ENCODE measurements around the gene OTOS. TPM values are rescaled to one million over a fixed set of nuclear protein-coding genes. Genes with fewer than 3 reads are reported as not detected.

OTOS gene
- total and polyA plus RNA-seq, 2 of the 13 experiments (the other 11 are each of a cell fraction or from before 2014, with no cell fraction given): not detected

GRCh38 chr2:240162939-240163714 is 22.7 kb upstream of the OTOS start:
- DNase-seq (ENCODE audit: low spot score) (no peak), ATAC-seq (no peak), FAIRE-seq (no peak)
- Histone ChIP-seq H3K27me3 (ENCODE audit: control insufficient read depth in 1 of 2, insufficient read depth in 2 of 2, low read length in 2 of 2) (peaks cover 0 to 49% of the 10 kb centered on the region in 2 experiments; a peak in 4 of 5 replicates), H3K4me2 (ENCODE audit: low read depth, low read length) (no peak overlapping the region), H2AFZ (ENCODE audit: low read length) (no peak overlapping the region), H4K20me1 (ENCODE audit: insufficient read depth, low read length) (no peaks in the 10 kb centered on the region; the same call in 1 of the 2 replicates), H3K4me3 (replicated peaks in 1 of 3; ENCODE audit: insufficient read depth in 1 of 3, low read depth in 2 of 3, low read length in 3 of 3) (no peak overlapping the region), H3K9ac (ENCODE audit: insufficient read depth, low read depth, low read length) (no peak overlapping the region), H3K36me3 (replicated peaks in 1 of 2; ENCODE audit: control insufficient read depth in 1 of 2, insufficient read depth in 2 of 2, low read length in 2 of 2) (no peaks in the 10 kb centered on the region), H3K4me1 (ENCODE audit: insufficient read depth, low read length) (no peaks in the 10 kb centered on the region), H3K79me2 (ENCODE audit: insufficient read depth, low read length) (no peaks in the 10 kb centered on the region), H3K27ac (ENCODE audit: extremely low read length, insufficient read depth, low read length) (no peak overlapping the region), H3K9me3 (ENCODE audit: low read length) (no peaks in the 10 kb centered on the region)
- in situ Hi-C loops (cut with HindIII; ENCODE audit: extremely low pct_ligation_motif_present, low pct_unique_long_range_greater_than_20kb) (no loop called here), intact Hi-C loops (cut with micrococcal nuclease; ENCODE audit: unreplicated experiment) (no loop called here)
- WGBS (ENCODE audit: low lambda C conversion rate): 42% methylated on average over 15 of the region's 16 CpGs
- ChIA-PET POLR2A (no interaction called here), CTCF (ENCODE audit: low intra/inter-chr PET ratio, low total read pairs) (no interaction called here)
- no peak for TF ChIP-seq ZNF282 (IDR thresholded peaks at IDR 0.05; ENCODE audit: partially characterized antibody)
- TF ChIP-seq PRDM10 (CRISPR knock-in tag; IDR thresholded peaks at IDR 0.05; ENCODE audit: low read depth): no peak
- TF ChIP-seq DRAP1 (CRISPR knock-in tag; IDR thresholded peaks at IDR 0.05): no peak
- no peak for TF ChIP-seq KDM5A (IDR thresholded peaks at IDR 0.05; ENCODE audit: borderline replicate concordance, low read length)
- no peak for TF ChIP-seq ZNF354B (CRISPR knock-in tag; IDR thresholded peaks at IDR 0.05)
- no peak for TF ChIP-seq ZNF235 (CRISPR knock-in tag; IDR thresholded peaks at IDR 0.05; ENCODE audit: borderline replicate concordance)
- TF ChIP-seq ZNF747 (CRISPR knock-in tag; IDR thresholded peaks at IDR 0.05; ENCODE audit: borderline replicate concordance): no peak
- TF ChIP-seq ZNF143 (CRISPR knock-in tag; IDR thresholded peaks at IDR 0.05): no peak
- TF ChIP-seq ZNF713 (CRISPR knock-in tag; IDR thresholded peaks at IDR 0.05): no peak
- TF ChIP-seq ZBTB2 (CRISPR knock-in tag; IDR thresholded peaks at IDR 0.05; ENCODE audit: low read depth): no peak
- TF ChIP-seq HDAC2 (CRISPR knock-in tag; IDR thresholded peaks at IDR 0.05): no peak
- no peak for TF ChIP-seq ZMYM3 (CRISPR knock-in tag; IDR thresholded peaks at IDR 0.05)
- no peak for TF ChIP-seq PRMT3 (CRISPR knock-in tag; IDR thresholded peaks at IDR 0.05; ENCODE audit: borderline replicate concordance, low read depth)
- TF ChIP-seq IKZF5 (CRISPR knock-in tag; IDR thresholded peaks at IDR 0.05): no peak
- BruUV-seq (replicated peaks): no TSS peak
